HCT116 (cell line): ENCODE results near the gene SULT1B1. TPM values are rescaled to one million over a fixed set of nuclear protein-coding genes. Genes with fewer than 3 reads are reported as not detected.

Experiments used
- ATAC-seq: fragments of 200-7000 bp; cut with Tn5 transposase; 2 replicates; pipeline ENCODE4 v1.9.1; 2020; ENCODE audit warnings: mild to moderate bottlenecking, moderate library complexity
- BruUV-seq: library from RNA; stranded (reverse); fragments of 400-500 nt; replicated peaks from 2 replicates; lab custom pipeline; 2021; lab: Mats Ljungman, UMichigan
- CTCF ChIA-PET: fragments of 300-600 bp; sonication (Branson Sonifier 250); formaldehyde crosslinking; loops from one replicate; lab custom pipeline; 2021; ENCODE audit warnings: antibody characterized with exemption; lab: Charles Lee
- POLR2A ChIA-PET: fragments of 300-600, 350-600 bp; sonication (Branson Sonifier 250); formaldehyde crosslinking; loops from one replicate; lab custom pipeline; 2021; ENCODE audit warnings: antibody characterized with exemption; lab: Charles Lee
- RAD21 ChIA-PET, 2 experiments: fragments of 300-600 bp; sonication (Branson Sonifier 250); formaldehyde crosslinking; loops; one replicate each; lab custom pipeline; 2023; ENCODE audit warnings: low total read pairs in 2 of 2; ENCODE audit not compliant: uncharacterized antibody in 2 of 2, unreplicated experiment in 2 of 2, low non-redundant PET in 1 of 2; lab: Charles Lee
- DNase-seq: peaks from one replicate; pipeline ENCODE4 v3.0.0-alpha.2; 2010; ENCODE audit warnings: low read depth, low spot score
- H2AFZ ChIP-seq: fragments of 200-600 bp; shearing (Covaris generic), sonication (generic); 2 replicates; pipeline ENCODE4 v1.6.1; 2017; ENCODE audit warnings: low read depth, mixed run types, mixed read lengths, antibody characterized with exemption, low read length; ENCODE audit not compliant: poor library complexity, severe bottlenecking
- H3K27ac ChIP-seq: 2 replicates; pipeline ENCODE4 v1.5.1; 2012; ENCODE audit warnings: low read depth, low read length
- H3K27me3 ChIP-seq: fragments of 200-600 bp; sonication (generic); 2 replicates; pipeline ENCODE4 v1.6.1; 2016; ENCODE audit warnings: mixed run types, low read length, mixed read lengths; ENCODE audit not compliant: insufficient read depth
- H3K36me3 ChIP-seq, 2 experiments: fragments of 200-500 bp in 1 of 2; fragments of 200-600 bp in 1 of 2; sonication (Bioruptor generic) in 1 of 2; sonication (generic) in 1 of 2; 2 replicates each; pipeline versions ENCODE4 v1.5.1 to v1.6.1; 2014 to 2016; ENCODE audit warnings: low read length in 2 of 2, inconsistent platforms in 1 of 2, mixed read lengths in 1 of 2, mixed run types in 1 of 2; ENCODE audit not compliant: insufficient read depth in 2 of 2, control insufficient read depth in 1 of 2
- H3K4me1 ChIP-seq, 2 experiments: fragments of 200-600 bp in 1 of 2; sonication (generic) in 1 of 2; 2 replicates each; pipeline versions ENCODE4 v1.5.1 to v1.6.1; 2012 to 2017; ENCODE audit warnings: low read length in 2 of 2, inconsistent platforms in 1 of 2, mild to moderate bottlenecking in 1 of 2, mixed read lengths in 1 of 2, mixed run types in 1 of 2, moderate library complexity in 1 of 2; ENCODE audit not compliant: insufficient read depth in 2 of 2, control insufficient read depth in 1 of 2
- H3K4me2 ChIP-seq: fragments of 200-600 bp; sonication (generic); 2 replicates; pipeline ENCODE4 v1.6.1; 2017; ENCODE audit warnings: mixed run types, low read length, mixed read lengths
- H3K4me3 ChIP-seq, 2 experiments: fragments of 200-600 bp in 1 of 2; sonication (generic) in 1 of 2; replicated peaks in 1 of 2; 2 replicates each; pipeline ENCODE4 v1.5.1; 2011 to 2016; ENCODE audit warnings: low read length in 2 of 2, control low read depth in 1 of 2, low read depth in 1 of 2, mild to moderate bottlenecking in 1 of 2, mixed read lengths in 1 of 2, mixed run types in 1 of 2
- H3K79me2 ChIP-seq: fragments of 200-600 bp; sonication (generic); 2 replicates; pipeline ENCODE4 v1.6.1; 2017; ENCODE audit warnings: mild to moderate bottlenecking, mixed run types, low read length, moderate library complexity, mixed read lengths; ENCODE audit not compliant: insufficient read depth
- H3K9ac ChIP-seq: fragments of 200-600 bp; sonication (generic); 2 replicates; pipeline ENCODE4 v1.6.1; 2016; ENCODE audit warnings: low read length, mixed read lengths
- H3K9me2 ChIP-seq: fragments of 200-600 bp; sonication (generic), shearing (Covaris generic); 2 replicates; pipeline ENCODE4 v1.6.1; 2017; ENCODE audit warnings: mixed run types, mild to moderate bottlenecking, moderate library complexity; ENCODE audit not compliant: insufficient read depth
- H3K9me3 ChIP-seq, 2 experiments: fragments of 200-500 bp in 1 of 2; fragments of 200-600 bp in 1 of 2; sonication (Bioruptor generic) in 1 of 2; sonication (generic) in 1 of 2; 2 replicates each; pipeline ENCODE4 v1.6.1; 2014 to 2017; ENCODE audit warnings: low read length in 2 of 2, mixed read lengths in 2 of 2, inconsistent platforms in 1 of 2, low read depth in 1 of 2, mild to moderate bottlenecking in 1 of 2, mixed run types in 1 of 2, moderate library complexity in 1 of 2; ENCODE audit not compliant: control insufficient read depth in 1 of 2, insufficient read depth in 1 of 2
- H4K20me1 ChIP-seq: fragments of 200-600 bp; sonication (generic), shearing (Covaris generic); 2 replicates; pipeline ENCODE4 v1.6.1; 2017; ENCODE audit warnings: mixed run types, mild to moderate bottlenecking, moderate library complexity; ENCODE audit not compliant: insufficient read depth
- ATF3 ChIP-seq: IDR thresholded peaks from 2 replicates; pipeline ENCODE4 v1.6.1; 2012
- CEBPB ChIP-seq: IDR thresholded peaks from 2 replicates; pipeline ENCODE4 v1.6.1; 2012; ENCODE audit warnings: low read depth
- EGR1 ChIP-seq: IDR thresholded peaks from 2 replicates; pipeline ENCODE4 v1.6.1; 2012; ENCODE audit warnings: low read depth
- ELF1 ChIP-seq: IDR thresholded peaks from 2 replicates; pipeline ENCODE4 v1.6.1; 2012; ENCODE audit warnings: low read depth, borderline replicate concordance
- EZH2phosphoT487 ChIP-seq: fragments of 200-600 bp; IDR thresholded peaks from 2 replicates; pipeline ENCODE4 v1.6.1; 2018; ENCODE audit warnings: antibody characterized with exemption, borderline replicate concordance
- FOSL1 ChIP-seq: IDR thresholded peaks from 2 replicates; pipeline ENCODE4 v1.6.1; 2012; ENCODE audit warnings: low read depth
- MAX ChIP-seq: IDR thresholded peaks from 2 replicates; pipeline ENCODE4 v1.6.1; 2012
- POLR2A ChIP-seq: IDR thresholded peaks from 2 replicates; pipeline ENCODE4 v1.7.0; 2011; ENCODE audit warnings: borderline replicate concordance; ENCODE audit not compliant: insufficient read depth, insufficient read length; ENCODE audit errors: extremely low read depth
- POLR2AphosphoS5 ChIP-seq: IDR thresholded peaks from 2 replicates; pipeline ENCODE4 v1.6.1; 2011; ENCODE audit warnings: mild to moderate bottlenecking, low read depth, low read length, moderate library complexity
- SIN3A ChIP-seq: IDR thresholded peaks from 2 replicates; pipeline ENCODE4 v1.6.1; 2012; ENCODE audit warnings: low read depth
- TCF7L2 ChIP-seq: IDR thresholded peaks from 2 replicates; pipeline ENCODE4 v1.7.0; 2011; ENCODE audit warnings: borderline replicate concordance, inconsistent platforms; ENCODE audit not compliant: insufficient read depth, insufficient read length; ENCODE audit errors: extremely low read depth
- YY1 ChIP-seq: IDR thresholded peaks from 2 replicates; pipeline ENCODE4 v1.6.1; 2011; ENCODE audit warnings: low read length, low read depth, moderate library complexity, mild to moderate bottlenecking; ENCODE audit not compliant: insufficient replicate concordance; ENCODE audit errors: extremely low read depth
- ZNF274 ChIP-seq: fragments of 200-500 bp; sonication (Bioruptor generic); IDR thresholded peaks from 2 replicates; pipeline ENCODE4 v1.6.1; 2014; ENCODE audit warnings: mild to moderate bottlenecking, low read depth, low read length, inconsistent platforms
- intact Hi-C: fragments of 100-400 bp; cut with micrococcal nuclease; formaldehyde crosslinking; loops from 2 replicates; pipeline ENCODE4 v1.10.0; 2022
- total RNA-seq: library from RNA; stranded (reverse); gene quantifications from one replicate; pipeline ENCODE4 v1.2.1, GENCODE V29; 2021; ENCODE audit not compliant: unreplicated experiment

SULT1B1 gene
- total RNA-seq, 1 experiment from 2014 or later = 0.10 TPM

- Histone ChIP-seq H3K79me2 (no peaks in the 10 kb centered on the region), H2AFZ (no peak overlapping the region), H3K4me3 (no peak overlapping the region), H4K20me1 (no peaks in the 10 kb centered on the region; the same call in 1 of the 2 replicates), H3K27ac (no peak overlapping the region), H3K4me2 (no peak overlapping the region), H3K9ac (no peak overlapping the region), H3K9me3 (no peaks in the 10 kb centered on the region), H3K9me2 (no peaks in the 10 kb centered on the region), H3K36me3 (no peaks in the 10 kb centered on the region), H3K27me3 (no peaks in the 10 kb centered on the region), H3K4me1 (no peaks in the 10 kb centered on the region)
- ATAC-seq = no peak
- CTCF ChIA-PET = no interaction called here
- intact Hi-C loops = no loop called here
- BruUV-seq = no TSS peak
- DNase-seq = no peak
- POLR2A ChIA-PET = no interaction called here
- RAD21 ChIA-PET = no interaction called here
- TF ChIP-seq CEBPB (no peak), POLR2AphosphoS5 (no peak), MAX (no peak), ELF1 (no peak), EZH2phosphoT487 (no peak), TCF7L2 (no peak), POLR2A (no peak)
These were observed 28.6 kb downstream of the SULT1B1 start for GRCh38 chr4:69731847-69732246.

- no peaks in the 10 kb centered on the region for H3K27me3 ChIP-seq
- ATAC-seq (no peak), DNase-seq (no peak)
- no peak overlapping the region for H2AFZ ChIP-seq
- H3K4me1 ChIP-seq = no peaks in the 10 kb centered on the region
- H3K36me3 ChIP-seq = no peaks in the 10 kb centered on the region
- H3K9me2 ChIP-seq = no peaks in the 10 kb centered on the region
- no peaks in the 10 kb centered on the region for H3K9me3 ChIP-seq
- no peak for TF ChIP-seq EGR1
- no peak for TF ChIP-seq FOSL1
- no peak for TF ChIP-seq YY1
- no peak for TF ChIP-seq SIN3A
- TF ChIP-seq ATF3 = no peak
- TF ChIP-seq ZNF274 = no peak
- TF ChIP-seq ELF1 = no peak
- no peak overlapping the region for H3K9ac ChIP-seq
- H3K79me2 ChIP-seq = no peaks in the 10 kb centered on the region
- RAD21 ChIA-PET = no interaction called here
- CTCF ChIA-PET = no interaction called here
- no TSS peak for BruUV-seq
- no peak overlapping the region for H3K4me2 ChIP-seq
- intact Hi-C loops = no loop called here
- no peak overlapping the region for H3K27ac ChIP-seq
- POLR2A ChIA-PET = no interaction called here
- H4K20me1 ChIP-seq = no peaks in the 10 kb centered on the region; the same call in 1 of the 2 replicates
- no peak overlapping the region for H3K4me3 ChIP-seq
These were observed 29.2 kb downstream of the SULT1B1 start for GRCh38 chr4:69731241-69731640.
